ENCODE data around the gene CTTNBP2.

- no peak for TF ChIP-seq CTCF (IDR thresholded peaks at IDR 0.05)
- no peak for TF ChIP-seq EZH2 (IDR thresholded peaks at IDR 0.05)
- TF ChIP-seq EZH2phosphoT487 (IDR thresholded peaks at IDR 0.05), result no peak
These were observed 106.3 kb downstream of the CTTNBP2 start for GRCh38 chr7:117766913-117767312.
